Coronary artery (tissue), 2 donors: Measurements from ENCODE around the gene TGFBRAP1.

ENCODE experiments used
- DNase-seq: peaks from one replicate; pipeline ENCODE4 v3.0.0-alpha.2; 2017; ENCODE audit warnings: low spot score
- H3K27ac ChIP-seq, 2 donors: fragments of 200-600 bp; sonication (generic); one replicate each; pipeline ENCODE4 v1.5.1; 2016 to 2019
- H3K4me3 ChIP-seq: fragments of 200-600 bp; sonication (generic); 2 replicates; pipeline ENCODE4 v1.5.1; 2016; ENCODE audit warnings: mild to moderate bottlenecking, moderate library complexity
- TF ChIP-seq, protein P1 (sequence below): fragments of 200-600 bp; sonication (generic); IDR thresholded peaks from one replicate; pipeline ENCODE4 v1.5.1; 2019; ENCODE audit warnings: antibody characterized with exemption

TGFBRAP1 gene

DNA sequence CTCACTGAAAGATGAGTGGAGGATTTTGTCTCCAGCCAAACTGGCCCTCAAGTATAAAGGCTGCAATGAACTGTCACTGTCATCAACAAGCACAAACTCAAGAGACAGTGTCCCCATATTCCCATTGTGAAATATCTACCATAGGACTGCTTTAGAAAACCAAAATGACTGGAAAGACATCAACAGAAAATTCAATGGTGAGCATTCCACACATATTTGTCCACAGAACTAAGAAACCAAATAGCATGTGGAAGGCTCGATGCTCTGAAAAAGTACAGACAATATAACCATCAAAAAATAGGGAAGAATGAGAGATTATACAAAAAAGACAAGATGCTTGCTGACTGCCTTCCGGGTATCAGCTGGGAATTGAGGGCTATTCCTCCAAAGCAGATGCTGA lies 37.6 kb downstream of the TGFBRAP1 start:
- no peak overlapping the region for H3K27ac ChIP-seq
- no peak for DNase-seq
- TF ChIP-seq, protein P1, sequence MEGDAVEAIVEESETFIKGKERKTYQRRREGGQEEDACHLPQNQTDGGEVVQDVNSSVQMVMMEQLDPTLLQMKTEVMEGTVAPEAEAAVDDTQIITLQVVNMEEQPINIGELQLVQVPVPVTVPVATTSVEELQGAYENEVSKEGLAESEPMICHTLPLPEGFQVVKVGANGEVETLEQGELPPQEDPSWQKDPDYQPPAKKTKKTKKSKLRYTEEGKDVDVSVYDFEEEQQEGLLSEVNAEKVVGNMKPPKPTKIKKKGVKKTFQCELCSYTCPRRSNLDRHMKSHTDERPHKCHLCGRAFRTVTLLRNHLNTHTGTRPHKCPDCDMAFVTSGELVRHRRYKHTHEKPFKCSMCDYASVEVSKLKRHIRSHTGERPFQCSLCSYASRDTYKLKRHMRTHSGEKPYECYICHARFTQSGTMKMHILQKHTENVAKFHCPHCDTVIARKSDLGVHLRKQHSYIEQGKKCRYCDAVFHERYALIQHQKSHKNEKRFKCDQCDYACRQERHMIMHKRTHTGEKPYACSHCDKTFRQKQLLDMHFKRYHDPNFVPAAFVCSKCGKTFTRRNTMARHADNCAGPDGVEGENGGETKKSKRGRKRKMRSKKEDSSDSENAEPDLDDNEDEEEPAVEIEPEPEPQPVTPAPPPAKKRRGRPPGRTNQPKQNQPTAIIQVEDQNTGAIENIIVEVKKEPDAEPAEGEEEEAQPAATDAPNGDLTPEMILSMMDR: no peak
- H3K4me3 ChIP-seq: no peak overlapping the region

DNA sequence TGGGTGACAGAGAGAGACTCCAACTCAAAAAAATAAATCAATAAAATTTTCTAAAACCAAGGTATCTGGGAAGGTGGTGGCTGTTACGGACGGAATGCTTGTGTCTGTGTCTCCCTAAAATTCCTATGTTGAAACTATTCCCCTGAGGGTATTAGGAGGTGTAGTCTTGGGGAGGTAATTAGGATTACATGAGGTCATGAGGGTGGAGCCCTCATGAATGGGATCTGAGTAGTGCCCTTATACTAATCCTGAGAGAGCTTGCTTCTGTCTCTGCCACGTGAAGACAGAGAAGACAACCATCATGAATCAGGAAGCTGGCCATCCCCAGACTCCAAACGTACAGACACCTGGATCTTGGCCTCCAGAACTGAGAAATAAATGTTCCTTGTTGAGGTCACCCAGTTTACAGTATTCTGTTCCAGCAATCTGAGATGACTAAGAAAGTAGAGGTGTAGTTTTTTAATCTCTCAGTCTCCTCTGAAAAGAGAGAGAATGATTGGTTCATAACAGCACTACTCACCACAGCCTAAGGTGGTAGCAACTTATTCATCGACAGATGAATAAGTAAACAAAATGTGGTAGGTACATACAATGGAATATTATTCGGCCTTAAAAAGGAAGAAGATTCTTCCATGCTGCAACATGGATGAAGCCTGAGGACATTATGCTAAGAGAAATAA lies 38.4 kb downstream of the TGFBRAP1 start:
- TF ChIP-seq, protein P1: no peak
- Histone ChIP-seq H3K27ac (no peak overlapping the region), H3K4me3 (no peak overlapping the region)
- no peak for DNase-seq

DNA sequence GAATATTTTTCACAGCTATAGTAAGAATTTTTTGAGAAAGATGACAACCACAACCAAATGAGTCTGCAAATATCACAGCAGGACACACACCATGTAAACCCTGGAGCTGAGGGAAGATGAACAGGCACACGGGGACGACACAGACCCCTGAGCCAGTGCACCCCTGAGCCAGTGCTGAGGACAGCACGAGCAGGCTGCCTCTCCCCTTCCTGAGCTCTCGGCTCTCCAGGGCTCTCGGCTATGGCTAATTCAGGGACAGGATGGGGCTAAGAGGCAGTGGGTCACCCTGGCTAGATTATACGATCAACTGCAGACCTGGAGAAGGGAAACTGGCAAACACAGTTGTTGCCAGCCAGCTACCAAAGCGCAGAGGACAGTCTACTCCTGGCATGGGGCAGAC lies 41.4 kb downstream of the TGFBRAP1 start:
- no peak overlapping the region for H3K4me3 ChIP-seq
- TF ChIP-seq, protein P1: no peak
- no peak overlapping the region for H3K27ac ChIP-seq
- DNase-seq: peak; percentile 19

DNA sequence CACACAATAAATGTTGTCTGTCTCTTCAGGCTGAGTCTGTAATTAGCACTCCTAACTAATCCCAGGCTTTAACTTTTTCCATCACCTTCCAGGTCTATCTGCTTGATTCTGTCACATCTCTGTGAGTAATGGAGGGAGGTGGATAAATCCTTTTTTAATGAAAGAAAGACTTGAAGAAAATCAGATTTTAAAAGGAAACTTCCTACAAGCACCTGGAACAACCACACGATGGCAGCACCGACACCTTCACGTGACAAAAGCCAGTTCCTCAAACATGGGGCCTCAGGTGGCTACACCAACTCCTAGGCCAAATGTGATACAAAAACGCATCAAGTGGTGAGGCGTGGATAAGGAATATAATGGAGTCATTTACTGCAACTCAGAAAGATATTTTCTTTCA lies 41.8 kb downstream of the TGFBRAP1 start:
- Histone ChIP-seq H3K4me3 (no peak overlapping the region), H3K27ac (no peak overlapping the region)
- TF ChIP-seq, protein P1: no peak
- no peak for DNase-seq

DNA sequence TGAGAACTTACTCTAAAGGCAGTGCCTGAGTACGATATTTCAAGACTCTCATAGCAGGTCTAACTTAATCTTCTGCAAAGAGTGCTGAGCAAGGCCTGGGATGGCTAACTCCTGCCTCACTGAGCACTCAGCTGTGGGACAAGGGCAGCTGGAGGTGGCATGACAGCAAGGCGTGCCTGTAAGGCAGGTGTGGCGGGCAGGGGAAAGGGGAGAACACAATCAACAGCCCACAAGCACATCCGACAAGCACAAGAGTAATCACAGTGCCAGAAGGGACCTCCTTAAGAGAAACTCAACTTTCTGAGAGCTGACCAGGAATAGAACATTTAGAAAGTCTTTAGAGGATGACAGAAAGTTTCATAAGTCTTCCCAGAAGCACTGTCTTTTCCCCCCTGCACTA lies 46.0 kb downstream of the TGFBRAP1 start:
- DNase-seq: no peak
- Histone ChIP-seq H3K4me3 (no peak overlapping the region), H3K27ac (no peak overlapping the region)
- TF ChIP-seq, protein P1: no peak

DNA sequence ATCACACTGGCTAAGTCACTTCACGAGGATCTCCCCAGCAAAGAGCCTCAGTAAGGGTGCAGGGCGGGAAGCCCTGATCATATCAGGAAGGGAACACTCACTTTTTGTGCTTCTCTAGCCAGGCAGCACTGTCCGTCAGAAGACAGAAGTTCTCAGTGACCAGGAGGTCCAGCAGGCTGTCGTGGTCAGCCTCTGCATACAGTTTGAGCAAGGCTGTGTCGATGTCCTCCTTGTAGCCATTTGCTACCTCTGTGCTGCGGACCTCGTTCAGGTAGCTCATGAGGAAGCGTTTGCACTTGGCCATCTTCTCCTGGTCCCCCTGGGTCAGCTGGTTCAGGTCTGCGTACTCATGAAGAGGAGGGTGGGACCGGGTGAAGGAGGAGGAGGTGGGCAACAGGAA lies 49.3 kb downstream of the TGFBRAP1 start:
- TF ChIP-seq, protein P1: no peak
- Histone ChIP-seq H3K27ac (no peak overlapping the region), H3K4me3 (no peak overlapping the region)
- no peak for DNase-seq

DNA sequence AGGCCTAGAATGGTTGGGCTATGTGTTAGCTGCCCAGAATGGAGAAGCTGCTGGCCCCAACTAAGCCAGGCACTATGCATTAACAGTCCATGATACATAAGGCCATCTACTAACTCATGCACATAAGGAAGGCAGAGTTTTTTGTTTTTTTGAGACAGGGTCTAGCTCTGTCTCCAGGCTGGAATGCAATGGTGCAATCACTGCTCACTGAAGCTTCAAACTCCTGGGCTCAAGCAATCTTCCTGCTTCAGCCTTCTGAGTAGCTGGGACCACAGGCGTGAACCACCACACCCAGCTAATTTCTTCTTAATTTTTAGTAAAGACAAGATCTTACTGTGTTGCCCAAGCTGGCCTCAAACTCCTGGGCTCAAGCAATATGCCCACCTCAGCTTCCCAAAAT lies 50.4 kb downstream of the TGFBRAP1 start:
- no peak overlapping the region for H3K4me3 ChIP-seq
- H3K27ac ChIP-seq: no peak overlapping the region
- TF ChIP-seq, protein P1: no peak
- no peak for DNase-seq
